Retinal pigment epithelial cell (primary cell): ENCODE data around the gene ITGBL1.

Experiments used
- DNase-seq: peaks from one replicate; pipeline ENCODE4 v3.0.0-alpha.2; 2010; ENCODE audit warnings: low read depth
- H3K4me3 ChIP-seq: 2 replicates; pipeline ENCODE4 v1.5.1; 2011; ENCODE audit warnings: mild to moderate bottlenecking, low read length, control low read depth, moderate library complexity
- TF ChIP-seq, protein P1 (sequence below): conservative IDR thresholded peaks from 2 replicates; pipeline ENCODE4 v1.5.1; 2011; ENCODE audit warnings: low read depth, low read length, control low read depth, inconsistent platforms

The ITGBL1 gene

GRCh38 chr13:101697745-101698144, 245.3 kb downstream of the ITGBL1 start:
- no peak for DNase-seq
- H3K4me3 ChIP-seq: no peak overlapping the region
- TF ChIP-seq, protein P1, sequence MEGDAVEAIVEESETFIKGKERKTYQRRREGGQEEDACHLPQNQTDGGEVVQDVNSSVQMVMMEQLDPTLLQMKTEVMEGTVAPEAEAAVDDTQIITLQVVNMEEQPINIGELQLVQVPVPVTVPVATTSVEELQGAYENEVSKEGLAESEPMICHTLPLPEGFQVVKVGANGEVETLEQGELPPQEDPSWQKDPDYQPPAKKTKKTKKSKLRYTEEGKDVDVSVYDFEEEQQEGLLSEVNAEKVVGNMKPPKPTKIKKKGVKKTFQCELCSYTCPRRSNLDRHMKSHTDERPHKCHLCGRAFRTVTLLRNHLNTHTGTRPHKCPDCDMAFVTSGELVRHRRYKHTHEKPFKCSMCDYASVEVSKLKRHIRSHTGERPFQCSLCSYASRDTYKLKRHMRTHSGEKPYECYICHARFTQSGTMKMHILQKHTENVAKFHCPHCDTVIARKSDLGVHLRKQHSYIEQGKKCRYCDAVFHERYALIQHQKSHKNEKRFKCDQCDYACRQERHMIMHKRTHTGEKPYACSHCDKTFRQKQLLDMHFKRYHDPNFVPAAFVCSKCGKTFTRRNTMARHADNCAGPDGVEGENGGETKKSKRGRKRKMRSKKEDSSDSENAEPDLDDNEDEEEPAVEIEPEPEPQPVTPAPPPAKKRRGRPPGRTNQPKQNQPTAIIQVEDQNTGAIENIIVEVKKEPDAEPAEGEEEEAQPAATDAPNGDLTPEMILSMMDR: no peak

GRCh38 chr13:101698400-101698799, 245.9 kb downstream of the ITGBL1 start:
- DNase-seq: no peak
- TF ChIP-seq, protein P1: no peak
- H3K4me3 ChIP-seq: no peak overlapping the region

DNA sequence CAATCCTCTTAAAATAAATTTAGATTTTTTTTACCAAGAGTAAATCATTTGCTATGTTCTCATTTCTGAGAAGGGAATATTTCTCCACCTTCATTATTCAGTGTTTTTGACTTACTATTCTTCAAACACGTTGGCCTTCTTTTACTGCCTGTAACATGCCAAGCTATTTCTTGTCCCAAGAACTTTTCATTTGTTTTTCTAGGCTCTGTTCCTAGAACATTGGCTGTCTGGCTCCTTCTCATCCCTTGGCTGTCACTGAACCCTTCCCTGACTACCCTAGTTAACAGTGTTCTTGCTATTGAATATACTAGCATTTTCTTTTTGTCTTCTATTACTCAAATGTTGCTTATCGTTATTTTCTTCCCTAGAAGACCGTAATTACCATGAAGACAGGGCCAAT, 248.1 kb downstream of the ITGBL1 start:
- DNase-seq: no peak
- H3K4me3 ChIP-seq: no peak overlapping the region
- TF ChIP-seq, protein P1: no peak

DNA sequence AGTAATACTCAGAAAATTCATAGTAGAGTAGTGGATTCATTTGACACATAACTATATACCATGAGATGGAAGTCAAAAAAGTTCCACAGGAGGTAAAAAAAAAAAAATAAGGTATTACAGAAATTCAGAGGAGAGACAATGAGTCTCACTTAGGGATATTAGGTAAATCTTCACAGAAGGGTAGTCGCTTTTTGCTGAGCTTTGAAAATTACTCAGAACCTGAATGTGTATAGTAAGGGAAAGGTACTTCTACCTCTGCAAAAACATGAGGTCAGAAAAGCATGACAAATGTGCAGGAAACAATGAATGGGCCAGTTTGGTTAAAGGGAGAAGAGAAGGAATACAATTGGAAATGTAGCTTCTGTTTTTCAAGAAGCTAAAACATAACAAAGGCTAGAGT, 250.6 kb downstream of the ITGBL1 start:
- TF ChIP-seq, protein P1: no peak
- DNase-seq: no peak
- no peak overlapping the region for H3K4me3 ChIP-seq

- TF ChIP-seq, protein P1: no peak
- DNase-seq: no peak
- H3K4me3 ChIP-seq: no peak overlapping the region
Measured at GRCh38 chr13:101703838-101704237, 251.4 kb downstream of the ITGBL1 start.

DNA sequence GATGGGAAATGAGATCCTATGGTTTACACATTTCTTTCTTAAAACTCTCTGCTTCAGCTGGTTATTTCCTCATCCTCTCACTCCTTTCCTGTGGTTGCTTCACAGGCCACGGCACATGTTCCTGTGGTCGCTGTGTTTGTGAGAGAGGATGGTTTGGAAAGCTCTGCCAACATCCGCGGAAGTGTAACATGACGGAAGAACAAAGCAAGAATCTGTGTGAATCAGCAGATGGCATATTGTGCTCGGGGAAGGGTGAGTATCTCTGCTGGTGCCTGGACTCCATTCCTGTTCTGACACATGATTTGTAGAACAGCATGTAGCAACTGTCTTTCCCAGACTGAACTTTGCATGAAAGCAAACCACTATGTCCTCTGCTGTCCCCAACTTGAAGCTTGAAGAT, 254.2 kb downstream of the ITGBL1 start:
- no peak for DNase-seq
- no peak overlapping the region for H3K4me3 ChIP-seq
- TF ChIP-seq, protein P1: no peak

- TF ChIP-seq, protein P1: no peak
- DNase-seq: no peak
- no peak overlapping the region for H3K4me3 ChIP-seq
Measured at GRCh38 chr13:101707659-101708058, 255.2 kb downstream of the ITGBL1 start.
